Type B pancreatic cell (in vitro differentiated cells): Measurements from ENCODE around the gene HLA-E. TPM values are rescaled to one million over a fixed set of nuclear protein-coding genes. Genes with fewer than 3 reads are reported as not detected.
"Not testable (repeated sequence)": the region's sequence is repeated elsewhere in the genome, so short reads cannot be mapped to it uniquely, and the experiment has no call there.

Experiments
- DNase-seq: peaks from one replicate; pipeline ENCODE4 v3.0.0; 2021; ENCODE audit warnings: mixed read lengths; ENCODE audit not compliant: unreplicated experiment; ENCODE audit errors: extremely low spot score
- H3K27ac Mint-ChIP-seq: 2 replicates; pipeline ENCODE4 v1.8.0; 2021; ENCODE audit warnings: mild to moderate bottlenecking, mixed read lengths
- H3K27me3 Mint-ChIP-seq: 2 replicates; pipeline ENCODE4 v1.8.0; 2021; ENCODE audit warnings: mixed read lengths
- H3K36me3 Mint-ChIP-seq: 2 replicates; pipeline ENCODE4 v1.8.0; 2021; ENCODE audit warnings: mixed read lengths
- H3K4me1 Mint-ChIP-seq: one replicate; pipeline ENCODE4 v1.8.0; 2021; ENCODE audit warnings: mixed read lengths; ENCODE audit not compliant: unreplicated experiment
- H3K4me3 Mint-ChIP-seq: 2 replicates; pipeline ENCODE4 v1.8.0; 2021; ENCODE audit warnings: mild to moderate bottlenecking, mixed read lengths
- H3K9me3 Mint-ChIP-seq: 2 replicates; pipeline ENCODE4 v1.8.0; 2021; ENCODE audit warnings: mixed read lengths
- total RNA-seq: library from RNA; stranded (reverse); gene quantifications from 2 replicates; pipeline ENCODE4 v1.2.1, GENCODE V29; 2021; ENCODE audit warnings: low replicate concordance
- TF ChIP-seq, protein P1 (sequence below): fragments of 200-600 bp; sonication (generic); conservative IDR thresholded peaks from 2 replicates; pipeline ENCODE4 v1.5.0; 2021; ENCODE audit warnings: antibody characterized with exemption, mild to moderate bottlenecking

Gene HLA-E
- total RNA-seq, 1 donor from 2014 or later = 50.8 TPM

DNA sequence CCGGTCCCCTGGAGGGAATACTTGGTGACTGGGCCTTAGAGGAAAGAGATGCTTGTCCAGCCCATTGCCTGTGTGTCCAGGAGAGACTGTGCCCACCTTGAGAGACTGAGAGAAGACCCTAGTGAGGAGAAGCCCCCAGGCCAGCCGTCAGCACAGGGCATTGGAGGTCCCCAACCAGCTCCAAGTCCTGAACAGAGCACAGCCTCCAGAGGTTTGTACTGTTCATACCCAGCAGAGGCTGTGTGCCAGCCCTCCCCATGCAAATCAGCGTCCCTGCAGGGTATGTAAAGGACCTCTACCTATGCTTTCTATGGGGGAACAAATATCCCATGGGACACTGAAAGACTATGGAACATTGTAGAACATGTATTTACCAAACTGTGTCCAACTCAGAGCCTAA is 8.4 kb downstream of the HLA-E start:
- Mint-ChIP-seq H3K27ac (no peak overlapping the region), H3K4me1 (no peaks in the 10 kb centered on the region), H3K36me3 (no peaks in the 10 kb centered on the region)

DNA sequence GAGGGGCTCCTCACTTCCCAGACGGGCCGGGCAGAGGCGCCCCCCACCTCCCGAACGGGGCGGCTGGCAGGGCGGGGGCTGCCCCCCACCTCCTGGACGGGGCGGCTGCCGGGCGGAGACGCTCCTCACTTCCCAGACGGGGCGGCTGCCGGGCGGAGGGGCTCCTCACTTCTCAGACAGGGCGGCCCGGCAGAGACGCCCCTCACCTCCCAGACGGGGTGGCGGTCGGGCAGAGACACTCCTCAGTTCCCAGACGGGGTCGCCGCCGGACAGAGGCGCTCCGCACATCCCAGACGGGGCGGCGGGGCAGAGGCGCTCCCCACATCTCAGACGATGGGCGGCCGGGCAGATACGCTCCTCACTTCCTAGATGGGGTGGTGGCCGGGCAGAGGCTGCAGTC is 9.4 kb downstream of the HLA-E start:
- H3K4me1 Mint-ChIP-seq, H3K27ac Mint-ChIP-seq, H3K9me3 Mint-ChIP-seq, H3K4me3 Mint-ChIP-seq, DNase-seq, H3K36me3 Mint-ChIP-seq: not testable (repeated sequence)
- H3K27me3 Mint-ChIP-seq = peaks cover 24% of the 10 kb centered on the region

More for the DNA sequence above, 8.4 kb downstream of the HLA-E start:
- Mint-ChIP-seq H3K4me3 (no peak overlapping the region), H3K9me3 (no peaks in the 10 kb centered on the region), H3K27me3 (peaks cover 21% of the 10 kb centered on the region)
- no peak for DNase-seq
- TF ChIP-seq, protein P1, sequence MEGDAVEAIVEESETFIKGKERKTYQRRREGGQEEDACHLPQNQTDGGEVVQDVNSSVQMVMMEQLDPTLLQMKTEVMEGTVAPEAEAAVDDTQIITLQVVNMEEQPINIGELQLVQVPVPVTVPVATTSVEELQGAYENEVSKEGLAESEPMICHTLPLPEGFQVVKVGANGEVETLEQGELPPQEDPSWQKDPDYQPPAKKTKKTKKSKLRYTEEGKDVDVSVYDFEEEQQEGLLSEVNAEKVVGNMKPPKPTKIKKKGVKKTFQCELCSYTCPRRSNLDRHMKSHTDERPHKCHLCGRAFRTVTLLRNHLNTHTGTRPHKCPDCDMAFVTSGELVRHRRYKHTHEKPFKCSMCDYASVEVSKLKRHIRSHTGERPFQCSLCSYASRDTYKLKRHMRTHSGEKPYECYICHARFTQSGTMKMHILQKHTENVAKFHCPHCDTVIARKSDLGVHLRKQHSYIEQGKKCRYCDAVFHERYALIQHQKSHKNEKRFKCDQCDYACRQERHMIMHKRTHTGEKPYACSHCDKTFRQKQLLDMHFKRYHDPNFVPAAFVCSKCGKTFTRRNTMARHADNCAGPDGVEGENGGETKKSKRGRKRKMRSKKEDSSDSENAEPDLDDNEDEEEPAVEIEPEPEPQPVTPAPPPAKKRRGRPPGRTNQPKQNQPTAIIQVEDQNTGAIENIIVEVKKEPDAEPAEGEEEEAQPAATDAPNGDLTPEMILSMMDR = no peak

DNA sequence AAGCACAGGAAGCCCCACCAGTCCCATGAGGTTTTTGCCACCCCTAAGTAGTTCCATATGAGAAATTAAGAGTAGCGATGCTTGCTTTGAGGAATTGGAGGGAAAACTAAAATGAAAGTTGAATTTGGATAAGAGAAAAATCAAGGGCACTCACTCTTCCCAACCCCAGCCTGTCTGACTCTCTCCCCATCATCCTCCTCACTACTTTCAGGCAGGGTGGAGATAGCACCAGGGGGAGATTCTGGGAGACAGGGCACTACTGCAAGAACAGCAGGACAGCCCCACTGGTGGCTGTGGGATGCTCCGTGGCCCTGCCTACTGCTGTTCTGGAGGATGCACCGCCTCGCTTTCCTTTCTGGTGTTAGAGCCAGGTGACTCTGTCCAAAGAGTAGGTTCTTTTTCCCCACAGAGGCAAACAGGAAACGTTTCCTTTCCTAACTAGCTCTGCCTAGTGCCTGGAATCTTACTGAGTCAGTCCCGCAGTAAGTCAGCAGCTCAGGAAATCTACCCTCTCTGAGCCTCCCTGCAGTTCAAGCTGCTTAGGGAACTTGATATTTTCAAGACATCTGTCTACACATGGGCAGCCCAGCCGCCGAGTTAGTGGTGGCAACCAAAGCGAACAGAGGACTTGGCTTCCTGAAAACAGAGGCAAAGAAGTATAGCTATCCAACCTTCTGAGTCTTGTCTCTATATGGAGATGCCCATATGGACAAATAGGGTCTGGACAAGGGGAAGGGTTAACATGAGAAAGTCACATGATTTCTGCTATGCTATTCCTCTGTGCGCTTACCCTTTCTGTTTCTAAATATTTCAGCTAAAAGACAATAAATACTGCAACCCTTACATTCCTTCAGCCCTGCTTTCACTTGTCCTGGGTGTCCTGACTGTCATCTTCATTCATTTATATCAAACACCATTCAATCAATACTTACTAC is 11.4 kb downstream of the HLA-E start:
- Mint-ChIP-seq H3K27me3 (peaks cover 20% of the 10 kb centered on the region), H3K9me3 (no peaks in the 10 kb centered on the region), H3K27ac (no peak overlapping the region), H3K36me3 (no peaks in the 10 kb centered on the region), H3K4me3 (no peak overlapping the region), H3K4me1 (no peaks in the 10 kb centered on the region)
- no peak for DNase-seq
- TF ChIP-seq, protein P1 = no peak

DNA sequence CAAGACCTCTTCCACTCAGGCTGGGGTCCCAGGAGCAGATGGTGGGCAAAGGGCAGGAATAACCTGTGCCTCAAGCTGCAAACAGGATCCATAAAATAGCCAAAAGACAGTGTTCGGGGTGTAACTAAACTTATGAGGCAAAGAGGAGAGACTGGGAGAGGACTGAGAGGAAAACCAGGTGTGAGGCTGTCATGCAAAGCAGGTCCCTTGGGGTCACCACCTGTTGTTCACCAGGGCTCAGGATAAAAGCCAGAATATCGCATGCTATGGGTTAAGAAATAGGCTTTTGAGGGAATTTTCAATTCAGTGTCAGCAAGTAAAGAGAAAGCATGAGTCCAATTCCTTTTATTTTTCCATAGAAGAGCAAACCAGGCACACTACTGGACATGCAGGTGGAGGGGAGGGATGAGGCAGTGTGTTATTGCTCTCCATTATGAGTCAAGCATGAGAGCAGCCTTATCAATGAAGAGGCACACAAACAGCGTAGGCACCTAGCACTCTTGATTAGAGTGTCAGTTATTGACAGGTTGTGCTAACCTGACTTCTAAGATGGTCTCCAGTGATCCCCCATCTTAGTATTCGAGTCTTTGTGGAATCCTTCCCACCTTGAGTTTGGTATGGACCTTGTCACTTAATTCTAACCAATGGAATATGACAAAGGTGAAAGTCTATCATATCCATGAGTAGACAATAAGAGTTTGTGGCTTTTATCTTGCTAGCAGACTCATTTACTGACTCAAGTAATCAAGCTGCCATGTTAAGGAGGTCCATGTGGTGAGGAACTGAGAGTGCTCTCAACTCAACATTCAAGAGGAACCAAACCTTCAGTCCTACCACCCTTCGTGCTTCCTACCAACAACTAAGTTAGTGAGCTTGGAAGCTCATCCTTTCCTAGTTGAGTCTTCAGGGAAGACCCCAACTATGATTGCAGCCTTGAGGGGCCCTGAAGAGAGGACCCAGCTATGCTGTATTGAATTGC is 18.8 kb downstream of the HLA-E start:
- Mint-ChIP-seq H3K4me1 (no peaks in the 10 kb centered on the region), H3K36me3 (no peaks in the 10 kb centered on the region), H3K4me3 (no peak overlapping the region), H3K9me3 (no peaks in the 10 kb centered on the region), H3K27me3 (peaks cover 29% of the 10 kb centered on the region), H3K27ac (no peak overlapping the region)
- no peak for DNase-seq
- TF ChIP-seq, protein P1 = no peak

DNA sequence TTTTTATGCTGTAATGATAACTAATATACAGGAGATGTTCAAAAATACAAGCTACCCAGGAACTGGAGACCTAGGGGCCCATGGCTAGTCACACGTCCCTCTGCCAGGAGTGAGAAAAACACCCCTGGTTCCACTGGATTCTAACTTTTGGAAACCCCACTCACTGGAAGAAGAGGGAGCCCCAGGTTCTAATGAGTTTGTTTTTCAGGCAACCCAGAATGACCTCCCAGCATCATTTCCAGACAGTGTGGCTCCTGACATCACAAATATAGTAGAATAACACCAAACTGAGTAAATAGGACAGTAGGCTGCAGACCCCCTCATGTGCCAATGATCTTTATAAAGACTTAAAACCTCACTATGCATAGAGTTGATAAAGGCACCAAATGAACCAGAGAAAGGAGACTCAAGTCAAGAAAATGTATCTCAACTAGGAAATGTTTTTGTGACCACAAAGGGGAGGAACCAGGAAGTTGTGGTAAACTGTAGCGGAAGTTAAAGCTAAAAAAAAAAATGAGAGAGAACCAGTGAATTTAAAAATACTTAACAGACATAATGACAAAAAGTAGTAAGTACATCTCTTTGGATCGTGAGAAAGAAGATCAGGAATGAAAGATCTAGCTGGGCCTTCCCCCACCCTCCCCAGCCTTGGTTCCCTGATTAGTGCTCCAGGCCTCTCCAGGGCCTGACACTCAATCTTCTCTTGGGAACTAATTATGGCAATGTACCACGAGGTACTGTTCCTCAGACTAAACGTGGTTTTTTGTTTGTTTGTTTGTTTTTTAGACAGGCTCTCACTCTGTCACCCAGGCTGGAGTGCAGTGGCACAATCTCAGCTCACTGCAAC is 19.8 kb downstream of the HLA-E start:
- Mint-ChIP-seq H3K4me3 (no peak overlapping the region), H3K36me3 (no peaks in the 10 kb centered on the region), H3K27ac (no peak overlapping the region), H3K9me3 (no peaks in the 10 kb centered on the region), H3K4me1 (no peaks in the 10 kb centered on the region), H3K27me3 (peaks cover 28% of the 10 kb centered on the region)
- DNase-seq = no peak
- TF ChIP-seq, protein P1 = no peak
